ENCODE data around the gene ISCU.

ISCU gene

GRCh38 chr12:108578264-108578663, 15.9 kb downstream of the ISCU start:
- no peak overlapping the region for H3K27ac ChIP-seq (ENCODE audit: low read depth, low read length)
- H3K4me3 ChIP-seq (ENCODE audit: insufficient read depth, low read length, poor library complexity, severe bottlenecking): no peak overlapping the region
- no peaks in the 10 kb centered on the region for H3K36me3 ChIP-seq (ENCODE audit: low read length)
- H3K79me2 ChIP-seq (ENCODE audit: insufficient read depth, low read length): no peaks in the 10 kb centered on the region
- no peak overlapping the region for H2AFZ ChIP-seq (ENCODE audit: low read depth, low read length, severe bottlenecking)
- TF ChIP-seq EZH2phosphoT487 (conservative IDR thresholded peaks at IDR 0.05; ENCODE audit: low read length) (no peak), CTCF (IDR thresholded peaks at IDR 0.05; ENCODE audit: insufficient read depth, low read length, poor library complexity, severe bottlenecking) (no peak)
- no peaks in the 10 kb centered on the region for H3K27me3 ChIP-seq (ENCODE audit: low read length)
- H3K9ac ChIP-seq (ENCODE audit: low read length): no peak overlapping the region
- H3F3A ChIP-seq (ENCODE audit: insufficient read depth): no peaks in the 10 kb centered on the region
- H4K20me1 ChIP-seq (ENCODE audit: low read depth, low read length): no peaks in the 10 kb centered on the region
- H3K4me2 ChIP-seq (ENCODE audit: low read depth, low read length, poor library complexity, severe bottlenecking): no peak overlapping the region
- H3K9me2 ChIP-seq (replicated peaks; ENCODE audit: insufficient read depth, low read length): no peaks in the 10 kb centered on the region
- no peaks in the 10 kb centered on the region for H3K9me3 ChIP-seq (ENCODE audit: insufficient read depth, low read length)

- Histone ChIP-seq H3K79me2 (ENCODE audit: insufficient read depth, low read length) (no peaks in the 10 kb centered on the region), H4K20me1 (ENCODE audit: low read depth, low read length) (no peaks in the 10 kb centered on the region), H3K4me3 (ENCODE audit: insufficient read depth, low read length, poor library complexity, severe bottlenecking) (no peak overlapping the region), H3K27me3 (ENCODE audit: low read length) (no peaks in the 10 kb centered on the region), H3F3A (ENCODE audit: insufficient read depth) (no peaks in the 10 kb centered on the region), H3K4me2 (ENCODE audit: low read depth, low read length, poor library complexity, severe bottlenecking) (no peak overlapping the region), H2AFZ (ENCODE audit: low read depth, low read length, severe bottlenecking) (no peak overlapping the region), H3K36me3 (ENCODE audit: low read length) (no peaks in the 10 kb centered on the region), H3K27ac (ENCODE audit: low read depth, low read length) (no peak overlapping the region), H3K9me3 (ENCODE audit: insufficient read depth, low read length) (no peaks in the 10 kb centered on the region), H3K9me2 (replicated peaks; ENCODE audit: insufficient read depth, low read length) (no peaks in the 10 kb centered on the region), H3K9ac (ENCODE audit: low read length) (no peak overlapping the region)
- TF ChIP-seq EZH2phosphoT487 (conservative IDR thresholded peaks at IDR 0.05; ENCODE audit: low read length) (no peak), CTCF (IDR thresholded peaks at IDR 0.05; ENCODE audit: insufficient read depth, low read length, poor library complexity, severe bottlenecking) (no peak)
These were observed 16.4 kb downstream of the ISCU start for GRCh38 chr12:108578813-108579212.

- H3K9ac ChIP-seq (ENCODE audit: low read length): no peak overlapping the region
- H3K4me3 ChIP-seq (ENCODE audit: insufficient read depth, low read length, poor library complexity, severe bottlenecking): no peak overlapping the region
- no peaks in the 10 kb centered on the region for H3K27me3 ChIP-seq (ENCODE audit: low read length)
- H3K79me2 ChIP-seq (ENCODE audit: insufficient read depth, low read length): no peaks in the 10 kb centered on the region
- no peaks in the 10 kb centered on the region for H3F3A ChIP-seq (ENCODE audit: insufficient read depth)
- H2AFZ ChIP-seq (ENCODE audit: low read depth, low read length, severe bottlenecking): no peak overlapping the region
- TF ChIP-seq EZH2phosphoT487 (conservative IDR thresholded peaks at IDR 0.05; ENCODE audit: low read length) (no peak), CTCF (IDR thresholded peaks at IDR 0.05; ENCODE audit: insufficient read depth, low read length, poor library complexity, severe bottlenecking) (no peak)
- no peaks in the 10 kb centered on the region for H4K20me1 ChIP-seq (ENCODE audit: low read depth, low read length)
- H3K4me2 ChIP-seq (ENCODE audit: low read depth, low read length, poor library complexity, severe bottlenecking): no peak overlapping the region
- no peak overlapping the region for H3K27ac ChIP-seq (ENCODE audit: low read depth, low read length)
- no peaks in the 10 kb centered on the region for H3K36me3 ChIP-seq (ENCODE audit: low read length)
- H3K9me2 ChIP-seq (replicated peaks; ENCODE audit: insufficient read depth, low read length): no peaks in the 10 kb centered on the region
- no peaks in the 10 kb centered on the region for H3K9me3 ChIP-seq (ENCODE audit: insufficient read depth, low read length)
These were observed 18.1 kb downstream of the ISCU start for GRCh38 chr12:108580531-108580930.
